Measurements from ENCODE around the gene FBXO28.
"Not testable (repeated sequence)": the region's sequence is repeated elsewhere in the genome, so short reads cannot be mapped to it uniquely, and the experiment has no call there.

Gene FBXO28

GRCh38 chr1:224113918-224114786 is at the start of gene FBXO28:
TSS of gene FBXO28 (plus strand) at chr1:224114111. CDS start at chr1:224114130, 19 bp downstream.
- DNase-seq = peak; percentile 86

GRCh38 chr1:224064150-224064549 is 49.8 kb upstream of the FBXO28 start:
- DNase-seq = peak; percentile 43

GRCh38 chr1:224065455-224065854 is 48.5 kb upstream of the FBXO28 start:
- DNase-seq = peak; percentile 5

- no peak for DNase-seq
Measured at GRCh38 chr1:224067207-224067606, 46.7 kb upstream of the FBXO28 start.

- DNase-seq = no peak
Measured at GRCh38 chr1:224067621-224068457, 46.1 kb upstream of the FBXO28 start.

GRCh38 chr1:224068458-224069072 is 45.3 kb upstream of the FBXO28 start:
- DNase-seq = no peak

GRCh38 chr1:224069138-224069537 is 44.8 kb upstream of the FBXO28 start:
- no peak for DNase-seq

- no peak for DNase-seq
Measured at GRCh38 chr1:224070521-224070920, 43.4 kb upstream of the FBXO28 start.

GRCh38 chr1:224076407-224076806 is 37.5 kb upstream of the FBXO28 start:
- DNase-seq = no peak

- not testable (repeated sequence) for DNase-seq
Measured at GRCh38 chr1:224079644-224080043, 34.3 kb upstream of the FBXO28 start.

- DNase-seq = no peak
Measured at GRCh38 chr1:224080115-224080774, 33.7 kb upstream of the FBXO28 start.

GRCh38 chr1:224081604-224082003 is 32.3 kb upstream of the FBXO28 start:
- DNase-seq = no peak

- no peak for DNase-seq
Measured at GRCh38 chr1:224082146-224082545, 31.8 kb upstream of the FBXO28 start.

GRCh38 chr1:224084867-224085266 is 29.0 kb upstream of the FBXO28 start:
- DNase-seq = no peak

GRCh38 chr1:224085421-224086108 is 28.3 kb upstream of the FBXO28 start:
- no peak for DNase-seq

- no peak for DNase-seq
Measured at GRCh38 chr1:224087286-224087794, 26.6 kb upstream of the FBXO28 start.

- no peak for DNase-seq
Measured at GRCh38 chr1:224089583-224089982, 24.3 kb upstream of the FBXO28 start.

GRCh38 chr1:224090116-224090515 is 23.8 kb upstream of the FBXO28 start:
- DNase-seq = no peak

GRCh38 chr1:224092111-224092510 is 21.8 kb upstream of the FBXO28 start:
- no peak for DNase-seq

- DNase-seq = no peak
Measured at GRCh38 chr1:224092601-224093000, 21.3 kb upstream of the FBXO28 start.

- no peak for DNase-seq
Measured at GRCh38 chr1:224095339-224095738, 18.6 kb upstream of the FBXO28 start.

GRCh38 chr1:224095867-224096266 is 18.0 kb upstream of the FBXO28 start:
- no peak for DNase-seq
